ENCODE results near the gene CROCC2. TPM values are rescaled to one million over a fixed set of nuclear protein-coding genes. Genes with fewer than 3 reads are reported as not detected.

The CROCC2 gene
- polyA plus RNA-seq, 1 experiment, result not detected

DNA sequence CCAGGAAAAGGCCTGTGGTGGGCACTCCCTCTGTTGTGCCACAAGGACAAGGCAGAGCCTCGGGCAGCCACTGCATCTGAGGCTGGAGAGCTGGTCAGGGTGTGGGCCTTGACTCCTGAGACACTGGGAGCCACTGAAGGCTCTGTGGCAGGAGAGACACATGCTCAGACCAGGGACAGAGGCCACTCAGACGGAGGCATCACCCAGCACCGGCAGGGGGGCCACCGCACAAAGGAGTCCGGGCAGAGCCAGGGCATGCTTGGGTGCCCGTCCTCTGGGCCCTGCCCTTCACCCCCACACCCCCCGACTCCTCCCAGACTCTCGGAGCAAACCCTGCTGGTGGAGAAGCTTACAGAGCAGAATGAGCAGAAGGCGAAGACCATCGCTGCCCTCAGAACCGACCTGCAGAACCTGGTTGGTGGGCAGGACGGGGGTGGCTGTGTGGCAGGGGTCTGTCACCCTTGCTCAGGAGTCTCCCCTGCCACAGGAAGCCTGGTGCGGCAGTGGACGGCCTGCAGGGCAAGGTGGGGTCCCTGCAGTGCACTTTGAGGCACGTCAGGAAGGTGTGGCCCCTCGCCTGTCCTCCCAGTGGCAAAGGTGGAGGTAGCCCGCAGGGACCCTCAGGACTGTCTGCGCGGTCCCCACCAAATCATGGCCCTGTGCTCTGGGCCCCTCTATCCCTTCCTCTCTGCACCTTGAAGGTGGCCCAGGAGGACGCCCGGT is 26.0 kb downstream of the CROCC2 start:
- Histone ChIP-seq H3K27ac (ENCODE audit: low read depth, low read length) (no peak overlapping the region), H3K9me3 (ENCODE audit: control insufficient read depth, insufficient read depth, low read length) (peaks cover 8% of the 10 kb centered on the region), H3K27me3 (ENCODE audit: control insufficient read depth, insufficient read depth, low read length) (peaks cover 28% of the 10 kb centered on the region), H3K4me3 (ENCODE audit: low read depth, low read length) (no peak overlapping the region)
- CTCF ChIA-PET, result no interaction called here
- no peak for DNase-seq (ENCODE audit: low read depth, low spot score)
- TF ChIP-seq, protein P1, sequence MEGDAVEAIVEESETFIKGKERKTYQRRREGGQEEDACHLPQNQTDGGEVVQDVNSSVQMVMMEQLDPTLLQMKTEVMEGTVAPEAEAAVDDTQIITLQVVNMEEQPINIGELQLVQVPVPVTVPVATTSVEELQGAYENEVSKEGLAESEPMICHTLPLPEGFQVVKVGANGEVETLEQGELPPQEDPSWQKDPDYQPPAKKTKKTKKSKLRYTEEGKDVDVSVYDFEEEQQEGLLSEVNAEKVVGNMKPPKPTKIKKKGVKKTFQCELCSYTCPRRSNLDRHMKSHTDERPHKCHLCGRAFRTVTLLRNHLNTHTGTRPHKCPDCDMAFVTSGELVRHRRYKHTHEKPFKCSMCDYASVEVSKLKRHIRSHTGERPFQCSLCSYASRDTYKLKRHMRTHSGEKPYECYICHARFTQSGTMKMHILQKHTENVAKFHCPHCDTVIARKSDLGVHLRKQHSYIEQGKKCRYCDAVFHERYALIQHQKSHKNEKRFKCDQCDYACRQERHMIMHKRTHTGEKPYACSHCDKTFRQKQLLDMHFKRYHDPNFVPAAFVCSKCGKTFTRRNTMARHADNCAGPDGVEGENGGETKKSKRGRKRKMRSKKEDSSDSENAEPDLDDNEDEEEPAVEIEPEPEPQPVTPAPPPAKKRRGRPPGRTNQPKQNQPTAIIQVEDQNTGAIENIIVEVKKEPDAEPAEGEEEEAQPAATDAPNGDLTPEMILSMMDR (IDR thresholded peaks at IDR 0.05; ENCODE audit: low read depth, low read length), result no peak
- POLR2A ChIA-PET, result no interaction called here

DNA sequence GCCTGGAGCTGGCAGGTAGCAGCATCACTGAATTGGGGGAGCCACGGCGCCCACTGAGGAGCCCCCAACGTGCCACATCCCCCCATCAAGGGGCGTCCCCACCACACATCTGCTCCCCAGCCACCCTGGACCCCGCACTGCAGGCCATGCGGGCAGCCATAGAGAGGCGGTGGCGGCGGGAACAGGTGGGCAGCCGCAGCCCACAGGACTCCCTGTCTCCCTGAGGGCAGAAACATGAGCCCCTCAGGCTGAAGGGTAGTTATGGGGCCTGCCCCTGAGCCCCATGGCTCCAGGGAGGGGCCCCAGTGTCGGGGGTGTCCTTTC is 26.6 kb downstream of the CROCC2 start:
- no peak overlapping the region for H3K4me3 ChIP-seq (ENCODE audit: low read depth, low read length)
- POLR2A ChIA-PET, result no interaction called here
- TF ChIP-seq, protein P1 (IDR thresholded peaks at IDR 0.05; ENCODE audit: low read depth, low read length), result no peak
- H3K9me3 ChIP-seq (ENCODE audit: control insufficient read depth, insufficient read depth, low read length), result peaks cover 8% of the 10 kb centered on the region
- CTCF ChIA-PET, result no interaction called here
- H3K27me3 ChIP-seq (ENCODE audit: control insufficient read depth, insufficient read depth, low read length), result peaks cover 28% of the 10 kb centered on the region
- DNase-seq (ENCODE audit: low read depth, low spot score), result no peak
- H3K27ac ChIP-seq (ENCODE audit: low read depth, low read length), result no peak overlapping the region

DNA sequence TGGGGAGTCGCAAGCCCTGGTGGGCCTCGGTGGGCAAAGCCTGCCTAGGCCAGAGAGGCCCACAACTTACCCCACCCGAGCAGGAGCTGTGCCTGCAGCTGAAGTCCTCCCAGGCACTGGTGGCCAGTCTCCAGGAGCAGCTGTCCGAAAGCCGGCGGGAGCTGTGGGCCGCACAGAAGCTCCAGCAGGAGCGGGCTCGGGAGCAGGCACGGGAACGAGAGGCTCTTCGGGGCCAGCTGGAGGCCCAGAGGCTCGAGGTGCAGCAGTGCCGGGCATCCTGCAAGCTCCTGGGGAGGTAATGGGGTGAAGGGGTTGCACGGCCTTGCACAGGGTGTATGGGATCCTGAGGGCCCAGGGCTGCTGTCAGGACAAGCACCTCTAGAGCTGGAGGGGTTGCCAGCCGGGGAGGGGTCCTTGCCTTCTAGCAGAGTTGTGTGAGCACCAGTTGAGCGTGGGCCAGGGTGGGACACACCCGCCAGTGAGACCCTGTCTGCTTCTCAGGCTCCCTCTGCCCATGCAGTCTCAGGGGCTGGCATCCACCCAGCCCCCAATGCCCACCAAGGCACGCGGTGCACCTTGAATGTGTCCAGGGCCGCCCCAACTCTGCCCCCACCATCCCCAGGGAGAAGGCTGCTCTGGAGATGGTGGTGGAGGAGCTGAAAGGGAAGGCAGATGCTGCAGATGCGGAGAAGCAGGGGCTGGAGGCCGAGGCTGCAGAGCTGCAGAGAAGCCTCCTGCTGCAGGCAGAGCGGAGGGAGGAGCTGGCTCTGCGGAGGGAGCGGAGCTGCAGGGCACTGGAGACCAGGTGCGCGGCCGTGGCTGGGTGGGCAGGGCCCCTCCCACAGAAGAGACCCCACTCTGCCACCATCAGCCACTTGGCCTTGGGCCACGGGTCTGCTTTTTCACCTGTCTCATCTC is 27.2 kb downstream of the CROCC2 start:
- Histone ChIP-seq H3K4me3 (ENCODE audit: low read depth, low read length) (no peak overlapping the region), H3K9me3 (ENCODE audit: control insufficient read depth, insufficient read depth, low read length) (peaks cover 8% of the 10 kb centered on the region), H3K27ac (ENCODE audit: low read depth, low read length) (no peak overlapping the region), H3K27me3 (ENCODE audit: control insufficient read depth, insufficient read depth, low read length) (peaks cover 30% of the 10 kb centered on the region)
- DNase-seq (ENCODE audit: low read depth, low spot score), result no peak
- ChIA-PET POLR2A (no interaction called here), CTCF (no interaction called here)
- TF ChIP-seq, protein P1 (IDR thresholded peaks at IDR 0.05; ENCODE audit: low read depth, low read length), result no peak

DNA sequence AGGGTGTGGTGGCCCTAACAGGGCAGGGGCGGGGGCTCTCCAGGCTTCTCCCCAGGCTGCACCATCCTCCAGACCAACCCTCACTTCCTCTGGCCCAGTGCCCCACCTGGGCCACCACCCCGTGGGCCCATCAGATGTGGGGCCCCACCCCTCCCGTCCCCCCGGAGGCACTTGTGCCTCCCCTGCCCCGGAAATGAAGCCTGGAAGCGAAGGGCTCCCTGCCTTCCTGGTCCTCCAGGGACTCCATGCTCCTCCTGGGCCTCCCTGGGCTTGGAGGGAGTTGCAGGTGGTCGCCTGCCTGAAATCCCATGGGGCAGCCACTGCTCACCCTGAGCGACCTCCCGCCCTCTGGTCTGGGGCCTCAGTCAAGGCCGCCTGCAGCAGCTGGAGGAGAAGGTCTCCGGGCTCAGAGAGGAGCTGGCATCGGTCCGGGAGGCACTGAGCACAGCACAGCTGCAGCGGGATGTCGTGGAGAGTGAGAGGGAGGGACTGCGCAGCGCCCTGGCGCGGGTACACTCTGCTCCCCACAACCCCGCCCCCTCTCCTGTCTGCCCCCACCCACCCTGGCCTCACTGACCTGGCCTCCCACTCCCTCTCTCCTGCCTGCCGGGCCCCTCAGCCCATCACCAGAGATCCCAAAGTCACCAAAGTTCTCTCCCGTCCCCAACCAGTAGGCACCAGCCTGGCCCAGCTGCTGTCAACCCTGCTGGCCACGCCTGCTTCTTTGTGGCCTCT is 28.0 kb downstream of the CROCC2 start:
- DNase-seq (ENCODE audit: low read depth, low spot score), result no peak
- CTCF ChIA-PET, result interaction anchor here (0.6 kb wide), 1 partner anchor 144 kb away, joined by 3 read pairs; no protein-coding TSS in a partner anchor
- TF ChIP-seq, protein P1 (IDR thresholded peaks at IDR 0.05; ENCODE audit: low read depth, low read length), result no peak
- H3K27me3 ChIP-seq (ENCODE audit: control insufficient read depth, insufficient read depth, low read length), result peaks cover 29% of the 10 kb centered on the region
- H3K9me3 ChIP-seq (ENCODE audit: control insufficient read depth, insufficient read depth, low read length), result peaks cover 4% of the 10 kb centered on the region
- no peak overlapping the region for H3K4me3 ChIP-seq (ENCODE audit: low read depth, low read length)
- POLR2A ChIA-PET, result no interaction called here
- no peak overlapping the region for H3K27ac ChIP-seq (ENCODE audit: low read depth, low read length)

Data from AG04450 (cell line).